Neutrophil (primary cell): ENCODE data around the gene MARCHF7.
A peak's percentile ranks its signal among the peaks of the same experiment; 100 is the strongest.

Experiments used
- H3K27ac ChIP-seq: fragments of 200-600 bp; sonication (generic); 2 replicates; pipeline ENCODE4 v1.5.1; 2016; ENCODE audit warnings: mild to moderate bottlenecking, moderate library complexity
- H3K27me3 ChIP-seq: fragments of 200-600 bp; sonication (generic); 2 replicates; pipeline ENCODE4 v1.6.0; 2016; ENCODE audit warnings: mild to moderate bottlenecking
- H3K36me3 ChIP-seq: fragments of 200-600 bp; sonication (generic); 2 replicates; pipeline ENCODE4 v1.5.1; 2017
- H3K4me1 ChIP-seq, 2 experiments: fragments of 200-600 bp in 1 of 2; sonication (generic) in 1 of 2; 1 replicate in 1 of 2; 2 replicates in 1 of 2; pipeline versions ENCODE4 v1.5.1 to v1.6.1; 2013 to 2016; ENCODE audit warnings: low read depth in 1 of 2, low read length in 1 of 2, mild to moderate bottlenecking in 1 of 2, moderate library complexity in 1 of 2; ENCODE audit not compliant: control insufficient read depth in 1 of 2, insufficient read depth in 1 of 2
- H3K4me3 ChIP-seq, 2 experiments: fragments of 200-600 bp in 1 of 2; sonication (generic) in 1 of 2; 1 replicate in 1 of 2; 2 replicates in 1 of 2; pipeline ENCODE4 v1.5.1; 2013 to 2016; ENCODE audit warnings: low read depth in 1 of 2, low read length in 1 of 2, mild to moderate bottlenecking in 1 of 2, moderate library complexity in 1 of 2
- H3K9me3 ChIP-seq: fragments of 200-600 bp; sonication (generic); 2 replicates; pipeline ENCODE4 v1.5.1; 2016
- TF ChIP-seq, protein P1 (sequence below): fragments of 200-600 bp; sonication (generic); IDR thresholded peaks from 2 replicates; pipeline ENCODE4 v1.5.1; 2016; ENCODE audit warnings: antibody characterized with exemption

MARCHF7 gene

DNA sequence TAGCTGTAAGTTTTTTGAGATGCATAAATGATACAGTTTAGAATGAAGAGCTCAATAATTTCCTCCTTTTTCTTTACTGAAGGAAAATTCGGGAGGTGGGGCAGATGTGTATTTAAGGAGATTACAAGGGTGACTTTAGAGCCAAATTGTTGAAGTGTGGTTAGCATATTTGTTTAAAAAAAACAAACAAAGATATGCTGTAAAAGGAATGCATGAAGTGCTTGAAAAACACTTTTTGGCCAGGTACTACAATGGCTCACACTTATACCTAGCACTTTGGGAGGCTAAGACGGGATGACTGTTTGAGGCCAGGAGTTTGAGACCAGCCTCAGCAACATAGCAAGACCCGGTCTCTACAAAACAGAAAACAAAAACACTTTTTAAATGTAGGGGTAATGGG is 47.3 kb downstream of the MARCHF7 start:
- Histone ChIP-seq H3K36me3 (peaks cover 70% of the 10 kb centered on the region), H3K4me1 (peaks cover 8 to 9% of the 10 kb centered on the region in 2 experiments), H3K27me3 (no peaks in the 10 kb centered on the region), H3K4me3 (no peak overlapping the region), H3K27ac (peak overlapping the region; percentile 43), H3K9me3 (no peaks in the 10 kb centered on the region)
- TF ChIP-seq, protein P1, sequence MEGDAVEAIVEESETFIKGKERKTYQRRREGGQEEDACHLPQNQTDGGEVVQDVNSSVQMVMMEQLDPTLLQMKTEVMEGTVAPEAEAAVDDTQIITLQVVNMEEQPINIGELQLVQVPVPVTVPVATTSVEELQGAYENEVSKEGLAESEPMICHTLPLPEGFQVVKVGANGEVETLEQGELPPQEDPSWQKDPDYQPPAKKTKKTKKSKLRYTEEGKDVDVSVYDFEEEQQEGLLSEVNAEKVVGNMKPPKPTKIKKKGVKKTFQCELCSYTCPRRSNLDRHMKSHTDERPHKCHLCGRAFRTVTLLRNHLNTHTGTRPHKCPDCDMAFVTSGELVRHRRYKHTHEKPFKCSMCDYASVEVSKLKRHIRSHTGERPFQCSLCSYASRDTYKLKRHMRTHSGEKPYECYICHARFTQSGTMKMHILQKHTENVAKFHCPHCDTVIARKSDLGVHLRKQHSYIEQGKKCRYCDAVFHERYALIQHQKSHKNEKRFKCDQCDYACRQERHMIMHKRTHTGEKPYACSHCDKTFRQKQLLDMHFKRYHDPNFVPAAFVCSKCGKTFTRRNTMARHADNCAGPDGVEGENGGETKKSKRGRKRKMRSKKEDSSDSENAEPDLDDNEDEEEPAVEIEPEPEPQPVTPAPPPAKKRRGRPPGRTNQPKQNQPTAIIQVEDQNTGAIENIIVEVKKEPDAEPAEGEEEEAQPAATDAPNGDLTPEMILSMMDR = no peak

DNA sequence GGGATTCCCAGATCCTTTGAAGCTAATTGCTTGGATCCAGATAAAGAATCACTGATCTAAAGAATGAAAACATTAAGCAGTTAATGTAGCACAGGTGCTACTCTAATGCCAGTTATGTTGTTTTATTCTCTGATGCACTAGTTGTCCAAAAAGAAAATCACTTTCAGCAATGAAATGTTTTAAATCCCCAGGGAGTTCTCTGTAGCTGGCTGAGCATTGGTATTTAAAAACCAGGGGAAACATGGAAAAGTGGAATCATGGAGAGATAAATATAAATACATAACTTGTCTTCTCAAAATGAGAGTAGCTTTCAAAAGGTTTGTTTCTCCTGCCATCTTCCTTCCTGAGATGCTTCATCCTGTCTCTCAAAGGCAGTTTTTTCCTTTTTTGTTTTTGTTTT is 48.0 kb downstream of the MARCHF7 start:
- TF ChIP-seq, protein P1 = no peak
- peaks cover under 1 to 1% of the 10 kb centered on the region in 2 experiments for H3K4me1 ChIP-seq
- H3K4me3 ChIP-seq = no peak overlapping the region
- H3K27ac ChIP-seq = peak overlapping the region; percentile 43
- no peaks in the 10 kb centered on the region for H3K9me3 ChIP-seq
- no peaks in the 10 kb centered on the region for H3K27me3 ChIP-seq
- H3K36me3 ChIP-seq = peaks cover 73% of the 10 kb centered on the region

DNA sequence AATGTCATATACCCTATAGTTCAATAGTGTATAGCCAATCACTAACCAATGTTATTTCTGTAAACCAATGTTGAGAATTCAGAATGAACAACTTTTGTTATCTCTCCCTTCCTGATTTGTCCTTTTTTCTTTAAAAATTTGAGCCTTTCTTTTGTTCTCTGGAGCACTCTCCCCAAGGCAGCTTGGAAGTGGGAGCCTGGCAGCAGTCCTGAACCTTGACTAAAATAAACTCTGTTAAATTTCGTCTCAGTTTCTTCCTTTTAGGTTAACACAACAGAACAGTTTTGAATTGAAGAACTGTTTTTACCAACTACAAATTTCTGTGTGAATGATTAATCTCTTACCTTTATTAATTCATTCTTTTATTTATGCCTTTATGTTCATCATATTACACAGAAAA is 49.8 kb downstream of the MARCHF7 start:
- Histone ChIP-seq H3K4me3 (no peak overlapping the region), H3K36me3 (peaks cover 78% of the 10 kb centered on the region), H3K4me1 (no peaks in the 10 kb centered on the region), H3K27ac (no peak overlapping the region), H3K9me3 (no peaks in the 10 kb centered on the region), H3K27me3 (no peaks in the 10 kb centered on the region)
- TF ChIP-seq, protein P1 = no peak
